ENCODE results near the gene RPL21. TPM values are rescaled to one million over a fixed set of nuclear protein-coding genes. Genes with fewer than 3 reads are reported as not detected.

RPL21 gene
- polyA plus RNA-seq, 1 donor (not counting 4 experiments of a cell fraction or from before 2014, with no cell fraction given), result 1,751 TPM

GRCh38 chr13:27279506-27279905 lies 28.1 kb downstream of the RPL21 start:
- H3K4me3 ChIP-seq (ENCODE audit: control insufficient read depth in 2 of 3, extremely low read depth in 1 of 3, insufficient read depth in 2 of 3, low read depth in 1 of 3, low read length in 3 of 3), result no peak overlapping the region
- H4K20me1 ChIP-seq (ENCODE audit: control insufficient read depth, extremely low read depth, insufficient read depth, low read length), result no peaks in the 10 kb centered on the region
- H3K4me2 ChIP-seq (ENCODE audit: control insufficient read depth, extremely low read depth, insufficient read depth, low read depth, low read length), result no peak overlapping the region
- no peaks in the 10 kb centered on the region for H3K27me3 ChIP-seq (ENCODE audit: control insufficient read depth, extremely low read depth, insufficient read depth, low read length)
- no peak for TF ChIP-seq EZH2 (IDR thresholded peaks at IDR 0.05; ENCODE audit: low read length)
- TF ChIP-seq CTCF (optimal IDR thresholded peaks at IDR 0.05 in 1 of 3, IDR thresholded peaks at IDR 0.05 in 1 of 3, conservative IDR thresholded peaks at IDR 0.05 in 1 of 3; ENCODE audit: extremely low read depth in 1 of 3, insufficient read depth in 2 of 3, low read length in 3 of 3), result no peak
- H2AFZ ChIP-seq (ENCODE audit: control insufficient read depth, low read length), result no peak overlapping the region
- FAIRE-seq (no peak), DNase-seq (ENCODE audit: low read depth, low spot score) (no peak)
- no peaks in the 10 kb centered on the region for H3K36me3 ChIP-seq (ENCODE audit: control insufficient read depth in 2 of 2, extremely low read depth in 1 of 2, insufficient read depth in 2 of 2, low read length in 2 of 2)
- H3K9me3 ChIP-seq (ENCODE audit: control insufficient read depth, low read depth, low read length), result no peaks in the 10 kb centered on the region
- no peak overlapping the region for H3K27ac ChIP-seq (ENCODE audit: control insufficient read depth, insufficient read depth, low read length)
- no peaks in the 10 kb centered on the region for H3K9me1 ChIP-seq (ENCODE audit: control insufficient read depth, extremely low read depth, insufficient read depth, low read length)
- H3K9ac ChIP-seq (ENCODE audit: control insufficient read depth, extremely low read depth, insufficient read depth, low read length), result no peak overlapping the region
- no peaks in the 10 kb centered on the region for H3K79me2 ChIP-seq (ENCODE audit: control insufficient read depth, insufficient read depth, low read length)
- dilution Hi-C loops (cut with MboI; ENCODE audit: extremely low pct_ligation_motif_present, low sequenced_read_pairs), result no loop called here
- H3K4me1 ChIP-seq (ENCODE audit: control insufficient read depth, extremely low read depth, insufficient read depth, low read length), result no peaks in the 10 kb centered on the region

- Histone ChIP-seq H3K27ac (ENCODE audit: control insufficient read depth, insufficient read depth, low read length) (no peak overlapping the region), H2AFZ (ENCODE audit: control insufficient read depth, low read length) (no peak overlapping the region), H3K9ac (ENCODE audit: control insufficient read depth, extremely low read depth, insufficient read depth, low read length) (no peak overlapping the region), H3K36me3 (ENCODE audit: control insufficient read depth in 2 of 2, extremely low read depth in 1 of 2, insufficient read depth in 2 of 2, low read length in 2 of 2) (no peaks in the 10 kb centered on the region), H3K79me2 (ENCODE audit: control insufficient read depth, insufficient read depth, low read length) (no peaks in the 10 kb centered on the region), H3K4me2 (ENCODE audit: control insufficient read depth, extremely low read depth, insufficient read depth, low read depth, low read length) (no peak overlapping the region), H3K27me3 (ENCODE audit: control insufficient read depth, extremely low read depth, insufficient read depth, low read length) (no peaks in the 10 kb centered on the region), H3K9me3 (ENCODE audit: control insufficient read depth, low read depth, low read length) (no peaks in the 10 kb centered on the region), H3K4me3 (ENCODE audit: control insufficient read depth in 2 of 3, extremely low read depth in 1 of 3, insufficient read depth in 2 of 3, low read depth in 1 of 3, low read length in 3 of 3) (no peak overlapping the region), H3K9me1 (ENCODE audit: control insufficient read depth, extremely low read depth, insufficient read depth, low read length) (no peaks in the 10 kb centered on the region), H4K20me1 (ENCODE audit: control insufficient read depth, extremely low read depth, insufficient read depth, low read length) (no peaks in the 10 kb centered on the region), H3K4me1 (ENCODE audit: control insufficient read depth, extremely low read depth, insufficient read depth, low read length) (no peaks in the 10 kb centered on the region)
- no peak for TF ChIP-seq EZH2 (IDR thresholded peaks at IDR 0.05; ENCODE audit: low read length)
- TF ChIP-seq CTCF (optimal IDR thresholded peaks at IDR 0.05 in 1 of 3, IDR thresholded peaks at IDR 0.05 in 1 of 3, conservative IDR thresholded peaks at IDR 0.05 in 1 of 3; ENCODE audit: extremely low read depth in 1 of 3, insufficient read depth in 2 of 3, low read length in 3 of 3), result no peak
- no peak for FAIRE-seq
- DNase-seq (ENCODE audit: low read depth, low spot score), result no peak
- dilution Hi-C loops (cut with MboI; ENCODE audit: extremely low pct_ligation_motif_present, low sequenced_read_pairs), result no loop called here
Observed at GRCh38 chr13:27280009-27280656, 28.8 kb downstream of the RPL21 start.
